ENCODE measurements around the gene SAP25. TPM values are rescaled to one million over a fixed set of nuclear protein-coding genes. Genes with fewer than 3 reads are reported as not detected.

Gene SAP25
- polyA plus RNA-seq, 1 donor, result 7.9 TPM

DNA sequence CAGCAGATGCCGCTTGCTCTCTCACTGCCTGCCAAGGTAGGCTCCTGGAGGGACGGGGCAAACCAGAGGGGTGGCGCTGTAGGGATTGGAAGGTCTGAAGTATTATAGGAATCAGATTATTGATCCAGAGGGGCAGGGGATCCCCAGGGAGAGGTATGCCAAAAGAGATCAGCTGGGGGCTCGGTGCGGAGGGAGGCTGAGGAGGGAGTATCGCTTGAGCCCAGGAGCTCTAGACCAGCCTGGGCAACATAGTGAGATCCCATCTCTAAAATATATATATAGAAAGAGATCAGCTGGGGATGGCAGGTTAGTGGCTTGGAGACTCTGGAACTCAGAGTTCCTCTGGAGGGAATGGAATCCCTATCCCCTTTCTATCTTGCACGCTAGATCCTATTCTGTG, 21.5 kb upstream of the SAP25 start:
- Histone ChIP-seq H3K9me3 (ENCODE audit: control insufficient read depth, low read depth, low read length) (no peaks in the 10 kb centered on the region), H3K4me1 (ENCODE audit: control insufficient read depth, insufficient read depth, low read length) (peaks cover 11% of the 10 kb centered on the region), H3K27me3 (ENCODE audit: control insufficient read depth, insufficient read depth, low read length) (peaks cover 8% of the 10 kb centered on the region), H3K27ac (ENCODE audit: low read length) (no peak overlapping the region), H3K4me3 (ENCODE audit: low read length) (no peak overlapping the region), H3K36me3 (ENCODE audit: control insufficient read depth, insufficient read depth, low read length) (no peaks in the 10 kb centered on the region)
- no peak for DNase-seq
- WGBS (ENCODE audit: insufficient coverage, low lambda C conversion rate), result 86% methylated on average over 1 of the region's 7 CpGs

DNA sequence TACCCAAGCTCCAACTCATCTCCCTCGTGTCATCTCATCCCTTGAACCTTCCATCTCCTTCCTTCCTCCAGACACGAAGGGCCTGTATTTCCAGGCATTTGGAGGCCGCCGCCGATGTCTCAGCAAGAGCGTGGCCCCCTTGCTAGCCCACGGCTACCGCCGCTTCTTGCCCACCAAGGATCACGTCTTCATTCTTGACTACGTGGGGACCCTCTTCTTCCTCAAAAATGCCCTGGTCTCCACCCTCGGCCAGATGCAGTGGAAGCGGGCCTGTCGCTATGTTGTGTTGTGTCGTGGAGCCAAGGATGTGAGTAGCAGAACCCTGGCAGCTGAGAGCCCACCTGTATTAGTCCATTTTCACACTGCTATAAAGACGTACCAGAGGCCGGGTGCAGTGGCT, 17.9 kb upstream of the SAP25 start:
- Histone ChIP-seq H3K27ac (ENCODE audit: low read length) (no peak overlapping the region), H3K9me3 (ENCODE audit: control insufficient read depth, low read depth, low read length) (no peaks in the 10 kb centered on the region), H3K4me3 (ENCODE audit: low read length) (no peak overlapping the region), H3K4me1 (ENCODE audit: control insufficient read depth, insufficient read depth, low read length) (peaks cover 4% of the 10 kb centered on the region), H3K36me3 (ENCODE audit: control insufficient read depth, insufficient read depth, low read length) (no peaks in the 10 kb centered on the region), H3K27me3 (ENCODE audit: control insufficient read depth, insufficient read depth, low read length) (peaks cover 16% of the 10 kb centered on the region)
- WGBS (ENCODE audit: insufficient coverage, low lambda C conversion rate), result 100% methylated on average over 2 of the region's 17 CpGs
- no peak for DNase-seq

DNA sequence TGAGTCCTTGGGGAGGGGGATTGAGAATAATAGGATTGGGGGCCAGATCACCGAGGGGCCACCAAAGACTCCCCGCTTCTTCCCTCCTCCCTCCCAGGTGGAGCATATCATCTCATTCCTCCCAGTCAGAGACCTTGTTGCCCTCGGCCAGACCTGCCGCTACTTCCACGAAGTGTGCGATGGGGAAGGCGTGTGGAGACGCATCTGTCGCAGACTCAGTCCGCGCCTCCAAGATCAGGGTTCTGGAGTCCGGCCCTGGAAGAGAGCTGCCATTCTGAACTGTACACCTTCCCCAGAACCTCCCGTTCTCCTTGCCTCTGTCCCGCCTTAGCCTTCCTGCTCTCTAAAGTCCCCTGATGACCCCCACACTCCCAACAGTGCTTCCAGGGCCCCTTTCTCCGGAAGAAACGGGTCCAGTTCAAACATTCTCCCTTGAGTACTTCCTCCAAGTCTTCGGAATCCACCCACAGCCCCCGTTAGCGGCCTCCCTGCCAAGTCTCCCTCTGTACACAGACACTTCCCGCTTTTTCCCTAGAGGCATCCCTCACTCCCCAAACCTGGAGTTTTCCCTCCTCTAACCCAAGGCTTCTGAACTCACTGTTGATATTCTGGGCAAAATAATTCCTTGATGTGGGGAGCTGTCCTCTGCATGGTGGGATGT, 16.5 kb upstream of the SAP25 start:
- peaks cover 4% of the 10 kb centered on the region for H3K4me1 ChIP-seq (ENCODE audit: control insufficient read depth, insufficient read depth, low read length)
- no peaks in the 10 kb centered on the region for H3K9me3 ChIP-seq (ENCODE audit: control insufficient read depth, low read depth, low read length)
- peaks cover 14% of the 10 kb centered on the region for H3K27me3 ChIP-seq (ENCODE audit: control insufficient read depth, insufficient read depth, low read length)
- H3K4me3 ChIP-seq (ENCODE audit: low read length), result peak overlapping the region; percentile 28
- DNase-seq, result peak in 1 of 2 donors; percentile 23
- no peaks in the 10 kb centered on the region for H3K36me3 ChIP-seq (ENCODE audit: control insufficient read depth, insufficient read depth, low read length)
- peak overlapping the region; percentile 41 for H3K27ac ChIP-seq (ENCODE audit: low read length)
- 0% methylated on average over 1 of the region's 20 CpGs for WGBS (ENCODE audit: insufficient coverage, low lambda C conversion rate)

DNA sequence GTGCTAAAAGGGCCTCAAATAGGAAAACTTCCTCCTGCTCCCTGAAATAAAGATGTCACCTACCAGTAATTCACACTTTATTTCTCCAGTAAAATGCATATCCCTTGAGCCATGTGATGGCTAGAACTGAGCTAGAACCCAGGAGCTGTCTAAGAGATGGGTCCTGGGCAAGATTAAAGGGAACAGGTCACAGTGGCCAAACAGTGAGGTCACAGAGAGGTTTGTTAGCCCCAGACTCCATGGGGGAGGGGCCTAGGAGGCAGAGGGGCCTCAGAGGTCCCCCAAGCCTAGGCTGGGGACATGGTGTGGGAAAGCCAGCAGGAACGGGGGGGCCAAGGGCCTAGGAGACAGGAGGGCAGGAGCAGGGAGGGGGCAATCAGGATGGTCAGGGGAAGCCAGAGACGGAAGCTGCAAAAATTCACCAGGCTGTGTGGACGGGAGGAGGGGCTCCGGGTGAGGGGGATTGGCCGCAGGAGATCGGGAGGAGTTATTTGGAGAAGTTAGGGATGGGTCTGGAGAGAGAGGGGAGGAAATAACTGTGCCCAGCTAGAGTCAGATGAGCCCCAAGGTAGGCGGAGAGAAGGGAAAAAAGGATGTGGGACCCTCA, 15.7 kb upstream of the SAP25 start:
- Histone ChIP-seq H3K36me3 (ENCODE audit: control insufficient read depth, insufficient read depth, low read length) (no peaks in the 10 kb centered on the region), H3K9me3 (ENCODE audit: control insufficient read depth, low read depth, low read length) (no peaks in the 10 kb centered on the region), H3K4me1 (ENCODE audit: control insufficient read depth, insufficient read depth, low read length) (peaks cover 8% of the 10 kb centered on the region), H3K27ac (ENCODE audit: low read length) (peak overlapping the region; percentile 41), H3K4me3 (ENCODE audit: low read length) (peak overlapping the region; percentile 28), H3K27me3 (ENCODE audit: control insufficient read depth, insufficient read depth, low read length) (peaks cover 14% of the 10 kb centered on the region)
- DNase-seq, result no peak
- 50% methylated on average over 4 of the region's 7 CpGs for WGBS (ENCODE audit: insufficient coverage, low lambda C conversion rate)

DNA sequence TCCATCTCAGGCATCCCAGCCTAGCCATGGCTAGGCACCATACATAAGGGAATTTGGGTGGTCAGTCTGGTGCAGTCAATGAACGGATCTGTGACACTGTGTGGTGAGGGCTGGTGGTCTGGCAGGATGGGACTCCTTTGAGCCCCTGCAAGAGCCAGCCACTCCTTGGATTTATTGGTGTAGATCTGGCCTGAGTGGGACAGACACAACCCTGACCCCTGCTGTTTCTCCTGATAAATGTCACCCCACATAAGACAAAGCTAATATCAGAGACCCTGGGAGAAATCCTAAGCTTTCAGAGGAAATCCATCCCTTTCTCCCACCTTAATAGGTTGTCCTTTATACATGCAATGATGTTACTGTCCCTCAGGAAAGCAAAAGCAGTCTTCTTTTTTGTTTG, 14.7 kb upstream of the SAP25 start:
- Histone ChIP-seq H3K27me3 (ENCODE audit: control insufficient read depth, insufficient read depth, low read length) (peaks cover 14% of the 10 kb centered on the region), H3K27ac (ENCODE audit: low read length) (no peak overlapping the region), H3K4me1 (ENCODE audit: control insufficient read depth, insufficient read depth, low read length) (peaks cover 18% of the 10 kb centered on the region), H3K9me3 (ENCODE audit: control insufficient read depth, low read depth, low read length) (no peaks in the 10 kb centered on the region), H3K4me3 (ENCODE audit: low read length) (no peak overlapping the region), H3K36me3 (ENCODE audit: control insufficient read depth, insufficient read depth, low read length) (no peaks in the 10 kb centered on the region)
- WGBS (ENCODE audit: insufficient coverage, low lambda C conversion rate), result no CpG with 5 or more reads among the region's 1 CpG
- no peak for DNase-seq

DNA sequence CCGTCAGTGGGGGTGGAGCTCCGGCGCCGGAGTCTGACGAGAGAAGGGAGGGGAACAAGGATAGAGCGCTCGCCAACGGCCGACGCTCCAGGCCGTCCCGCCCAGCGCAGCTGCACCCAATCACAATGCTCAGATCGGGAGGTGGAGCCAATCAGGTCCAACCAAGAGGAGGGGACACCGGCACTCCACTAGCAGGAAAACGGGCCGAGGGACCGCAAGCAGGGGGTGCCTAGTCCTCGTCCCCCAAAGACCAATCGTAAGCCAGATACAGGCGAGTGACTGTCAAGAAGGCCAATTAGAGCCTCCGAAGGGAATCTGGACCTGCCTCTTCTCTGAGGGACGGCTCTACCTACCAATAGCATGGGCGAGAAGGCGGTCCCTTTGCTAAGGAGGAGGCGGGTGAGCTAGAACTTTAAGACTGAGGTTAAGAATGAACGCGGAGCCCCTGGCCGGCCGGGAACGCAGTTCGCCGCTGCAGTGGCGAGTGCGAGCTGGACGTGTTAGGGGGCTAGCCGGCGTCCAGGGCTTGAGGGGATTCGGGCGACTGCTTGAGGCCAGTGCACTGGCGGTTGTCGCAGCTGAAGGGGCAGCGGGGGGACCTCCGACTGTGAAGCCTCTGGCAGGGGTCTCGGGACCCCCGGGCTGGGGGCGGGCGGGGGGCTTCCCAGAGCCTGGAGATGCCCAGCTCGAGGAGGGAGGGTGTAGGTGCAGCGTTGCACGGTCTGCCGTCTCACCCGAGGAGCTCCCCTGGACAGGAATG, 12.7 kb upstream of the SAP25 start, which contains the start of gene FBXO24:
TSS of gene FBXO24 (plus strand) at position 63 of the 760 bp plus-strand sequence. CDS start at position 361, 298 bp downstream.
- WGBS (ENCODE audit: insufficient coverage, low lambda C conversion rate), result no CpG with 5 or more reads among the region's 53 CpGs
- Histone ChIP-seq H3K27me3 (ENCODE audit: control insufficient read depth, insufficient read depth, low read length) (peaks cover 14% of the 10 kb centered on the region), H3K9me3 (ENCODE audit: control insufficient read depth, low read depth, low read length) (no peaks in the 10 kb centered on the region), H3K4me3 (ENCODE audit: low read length) (peak within 1 kb of the TSS; percentile 95), H3K4me1 (ENCODE audit: control insufficient read depth, insufficient read depth, low read length) (peaks cover 32% of the 10 kb centered on the region), H3K27ac (ENCODE audit: low read length) (peak within 1 kb of the TSS; percentile 99), H3K36me3 (ENCODE audit: control insufficient read depth, insufficient read depth, low read length) (peaks cover 13% of the 10 kb centered on the region)
- peak; percentile 100 for DNase-seq

DNA sequence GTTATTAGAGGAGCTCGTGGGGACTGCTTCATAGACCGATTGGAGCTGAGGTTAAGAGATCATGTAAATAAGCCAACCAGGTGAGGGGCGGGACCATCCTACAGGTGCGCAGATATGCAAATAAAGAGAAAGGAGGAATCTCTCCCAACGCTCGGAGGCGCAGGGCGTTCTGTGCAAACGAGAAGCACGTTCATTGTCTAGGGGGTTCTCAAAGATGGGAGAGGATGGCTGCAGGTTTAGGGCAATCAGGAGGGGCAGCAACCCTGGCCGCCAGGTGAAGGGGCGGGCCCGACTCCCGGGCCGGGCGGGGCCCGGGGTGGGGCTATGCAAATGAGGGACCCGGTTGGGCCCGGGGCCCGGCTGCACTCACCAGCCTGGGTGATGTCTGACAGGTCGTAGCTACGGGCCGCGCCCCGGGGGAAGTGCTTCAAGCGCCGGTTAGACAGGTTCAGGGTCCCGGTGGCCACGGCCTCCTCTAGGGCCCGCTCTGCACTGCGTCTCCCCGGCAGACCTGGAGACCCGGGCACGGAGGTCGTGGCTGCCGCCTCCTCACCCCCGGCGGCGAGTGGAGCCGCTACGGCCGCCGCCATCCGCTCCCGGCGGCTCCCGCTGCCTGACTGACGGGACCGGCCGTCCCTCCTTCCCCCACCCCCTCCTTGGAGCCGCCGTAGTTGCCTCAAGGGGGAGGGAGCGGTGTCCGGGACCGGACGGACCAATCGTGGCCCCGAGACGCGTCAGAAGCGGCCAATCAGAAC, 12.0 kb upstream of the SAP25 start, which contains the start of gene LRCH4:
TSS of gene LRCH4 (minus strand) at position 619 of the 755 bp plus-strand sequence. CDS start at position 590, 29 bp downstream.
- no CpG with 5 or more reads among the region's 61 CpGs for WGBS (ENCODE audit: insufficient coverage, low lambda C conversion rate)
- Histone ChIP-seq H3K36me3 (ENCODE audit: control insufficient read depth, insufficient read depth, low read length) (peaks cover 21% of the 10 kb centered on the region), H3K27me3 (ENCODE audit: control insufficient read depth, insufficient read depth, low read length) (peaks cover 13% of the 10 kb centered on the region), H3K4me1 (ENCODE audit: control insufficient read depth, insufficient read depth, low read length) (peaks cover 31% of the 10 kb centered on the region), H3K4me3 (ENCODE audit: low read length) (peak within 1 kb of the TSS; percentile 95), H3K27ac (ENCODE audit: low read length) (peak within 1 kb of the TSS; percentile 99), H3K9me3 (ENCODE audit: control insufficient read depth, low read depth, low read length) (no peaks in the 10 kb centered on the region)
- peak; percentile 66 to 86 for DNase-seq

DNA sequence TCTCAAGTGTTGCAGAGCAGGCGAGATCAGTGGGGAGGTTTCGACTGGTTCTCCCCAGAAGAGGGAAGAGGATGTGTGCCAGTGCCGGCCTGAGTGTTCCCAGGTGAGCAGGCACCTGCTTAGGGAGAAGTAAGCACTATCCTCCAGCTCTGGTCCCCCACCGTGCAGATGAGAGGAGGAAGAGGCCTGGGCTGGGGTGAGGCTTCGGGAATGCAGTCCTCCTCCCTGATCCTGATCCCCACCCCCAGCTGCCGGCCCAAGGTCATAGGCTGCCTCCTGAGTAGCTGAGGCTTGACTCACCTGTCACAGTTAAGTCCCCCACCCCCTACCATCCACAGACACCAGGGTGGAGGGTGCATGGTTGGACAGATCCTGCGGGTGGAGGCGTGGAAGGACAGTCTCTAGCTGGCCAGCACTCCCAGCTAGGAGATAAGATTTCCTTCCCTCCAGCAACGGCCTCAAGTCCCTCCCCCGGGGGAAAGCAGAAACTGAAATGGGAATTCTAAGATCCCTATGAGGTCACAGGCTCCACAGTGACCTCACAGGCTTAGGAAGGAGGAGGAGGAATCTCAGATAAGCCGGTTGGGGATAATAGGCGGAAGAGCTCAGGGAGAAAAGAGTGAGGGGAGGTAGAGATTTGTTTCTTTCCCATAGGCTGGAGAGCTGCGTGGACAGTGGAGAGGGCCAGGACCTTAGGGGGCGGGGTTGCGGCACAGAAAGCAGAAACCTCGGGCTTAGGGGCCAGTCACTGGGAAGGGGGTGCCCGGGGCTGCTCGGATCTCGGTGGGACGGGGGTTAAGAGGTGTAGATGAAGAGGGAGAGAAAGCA, 11.2 kb upstream of the SAP25 start:
- peak overlapping the region; percentile 95 for H3K4me3 ChIP-seq (ENCODE audit: low read length)
- H3K27ac ChIP-seq (ENCODE audit: low read length), result peak overlapping the region; percentile 99
- peaks cover 5% of the 10 kb centered on the region for H3K27me3 ChIP-seq (ENCODE audit: control insufficient read depth, insufficient read depth, low read length)
- DNase-seq, result peak; percentile 86 to 92
- H3K4me1 ChIP-seq (ENCODE audit: control insufficient read depth, insufficient read depth, low read length), result peaks cover 28% of the 10 kb centered on the region
- no peaks in the 10 kb centered on the region for H3K9me3 ChIP-seq (ENCODE audit: control insufficient read depth, low read depth, low read length)
- no CpG with 5 or more reads among the region's 20 CpGs for WGBS (ENCODE audit: insufficient coverage, low lambda C conversion rate)
- H3K36me3 ChIP-seq (ENCODE audit: control insufficient read depth, insufficient read depth, low read length), result peaks cover 28% of the 10 kb centered on the region

DNA sequence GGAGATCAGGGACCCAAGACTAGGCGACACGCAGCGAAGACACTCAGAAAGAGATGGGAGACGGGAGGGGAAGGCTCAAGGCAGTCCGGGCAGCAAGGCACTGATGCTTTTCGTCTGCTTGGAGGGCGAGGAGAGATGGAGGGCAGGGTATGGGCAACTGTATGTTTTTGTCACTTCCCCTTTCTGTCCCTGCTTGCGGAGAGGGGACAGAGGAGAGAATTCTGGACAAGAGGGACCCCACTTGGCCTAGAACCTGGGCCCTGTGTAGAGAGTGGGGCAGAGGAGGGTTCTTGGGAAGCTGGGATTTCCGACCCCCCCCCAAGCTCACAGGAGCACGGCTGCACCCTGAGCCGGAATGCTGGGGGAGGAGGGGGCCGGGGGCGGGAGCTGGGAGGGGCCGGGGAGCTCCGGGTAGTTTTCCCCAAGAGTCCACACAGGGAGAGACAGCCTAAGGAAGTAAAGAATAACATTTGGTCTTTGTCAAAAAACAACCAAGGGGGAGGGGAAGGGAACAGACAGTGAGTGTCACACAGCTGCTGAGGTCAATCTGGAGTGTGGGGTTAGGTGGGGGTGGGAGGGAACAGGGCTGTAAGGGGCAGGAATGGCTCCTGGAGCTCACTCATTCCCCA, 10.5 kb upstream of the SAP25 start:
- Histone ChIP-seq H3K4me3 (ENCODE audit: low read length) (peak overlapping the region; percentile 95), H3K27me3 (ENCODE audit: control insufficient read depth, insufficient read depth, low read length) (no peaks in the 10 kb centered on the region), H3K9me3 (ENCODE audit: control insufficient read depth, low read depth, low read length) (no peaks in the 10 kb centered on the region), H3K27ac (ENCODE audit: low read length) (peak overlapping the region; percentile 99), H3K4me1 (ENCODE audit: control insufficient read depth, insufficient read depth, low read length) (peaks cover 28% of the 10 kb centered on the region), H3K36me3 (ENCODE audit: control insufficient read depth, insufficient read depth, low read length) (peaks cover 33% of the 10 kb centered on the region)
- no CpG with 5 or more reads among the region's 15 CpGs for WGBS (ENCODE audit: insufficient coverage, low lambda C conversion rate)
- DNase-seq, result no peak

All from large intestine (tissue), 3 donors.